ENCODE data around the gene TPH1.

- TF ChIP-seq, protein P1, sequence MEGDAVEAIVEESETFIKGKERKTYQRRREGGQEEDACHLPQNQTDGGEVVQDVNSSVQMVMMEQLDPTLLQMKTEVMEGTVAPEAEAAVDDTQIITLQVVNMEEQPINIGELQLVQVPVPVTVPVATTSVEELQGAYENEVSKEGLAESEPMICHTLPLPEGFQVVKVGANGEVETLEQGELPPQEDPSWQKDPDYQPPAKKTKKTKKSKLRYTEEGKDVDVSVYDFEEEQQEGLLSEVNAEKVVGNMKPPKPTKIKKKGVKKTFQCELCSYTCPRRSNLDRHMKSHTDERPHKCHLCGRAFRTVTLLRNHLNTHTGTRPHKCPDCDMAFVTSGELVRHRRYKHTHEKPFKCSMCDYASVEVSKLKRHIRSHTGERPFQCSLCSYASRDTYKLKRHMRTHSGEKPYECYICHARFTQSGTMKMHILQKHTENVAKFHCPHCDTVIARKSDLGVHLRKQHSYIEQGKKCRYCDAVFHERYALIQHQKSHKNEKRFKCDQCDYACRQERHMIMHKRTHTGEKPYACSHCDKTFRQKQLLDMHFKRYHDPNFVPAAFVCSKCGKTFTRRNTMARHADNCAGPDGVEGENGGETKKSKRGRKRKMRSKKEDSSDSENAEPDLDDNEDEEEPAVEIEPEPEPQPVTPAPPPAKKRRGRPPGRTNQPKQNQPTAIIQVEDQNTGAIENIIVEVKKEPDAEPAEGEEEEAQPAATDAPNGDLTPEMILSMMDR (IDR thresholded peaks at IDR 0.05; ENCODE audit: insufficient read depth, low read length), result no peak
- no peak for TF ChIP-seq POLR2AphosphoS5 (IDR thresholded peaks at IDR 0.05; ENCODE audit: low read depth)
- TF ChIP-seq, protein P2, sequence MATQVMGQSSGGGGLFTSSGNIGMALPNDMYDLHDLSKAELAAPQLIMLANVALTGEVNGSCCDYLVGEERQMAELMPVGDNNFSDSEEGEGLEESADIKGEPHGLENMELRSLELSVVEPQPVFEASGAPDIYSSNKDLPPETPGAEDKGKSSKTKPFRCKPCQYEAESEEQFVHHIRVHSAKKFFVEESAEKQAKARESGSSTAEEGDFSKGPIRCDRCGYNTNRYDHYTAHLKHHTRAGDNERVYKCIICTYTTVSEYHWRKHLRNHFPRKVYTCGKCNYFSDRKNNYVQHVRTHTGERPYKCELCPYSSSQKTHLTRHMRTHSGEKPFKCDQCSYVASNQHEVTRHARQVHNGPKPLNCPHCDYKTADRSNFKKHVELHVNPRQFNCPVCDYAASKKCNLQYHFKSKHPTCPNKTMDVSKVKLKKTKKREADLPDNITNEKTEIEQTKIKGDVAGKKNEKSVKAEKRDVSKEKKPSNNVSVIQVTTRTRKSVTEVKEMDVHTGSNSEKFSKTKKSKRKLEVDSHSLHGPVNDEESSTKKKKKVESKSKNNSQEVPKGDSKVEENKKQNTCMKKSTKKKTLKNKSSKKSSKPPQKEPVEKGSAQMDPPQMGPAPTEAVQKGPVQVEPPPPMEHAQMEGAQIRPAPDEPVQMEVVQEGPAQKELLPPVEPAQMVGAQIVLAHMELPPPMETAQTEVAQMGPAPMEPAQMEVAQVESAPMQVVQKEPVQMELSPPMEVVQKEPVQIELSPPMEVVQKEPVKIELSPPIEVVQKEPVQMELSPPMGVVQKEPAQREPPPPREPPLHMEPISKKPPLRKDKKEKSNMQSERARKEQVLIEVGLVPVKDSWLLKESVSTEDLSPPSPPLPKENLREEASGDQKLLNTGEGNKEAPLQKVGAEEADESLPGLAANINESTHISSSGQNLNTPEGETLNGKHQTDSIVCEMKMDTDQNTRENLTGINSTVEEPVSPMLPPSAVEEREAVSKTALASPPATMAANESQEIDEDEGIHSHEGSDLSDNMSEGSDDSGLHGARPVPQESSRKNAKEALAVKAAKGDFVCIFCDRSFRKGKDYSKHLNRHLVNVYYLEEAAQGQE (IDR thresholded peaks at IDR 0.05; ENCODE audit: insufficient replicate concordance, low read depth), result no peak
These were observed 29.3 kb downstream of the TPH1 start for GRCh38 chr11:18016789-18017188.

Measured in HL-60 (cell line).